GM12878 (cell line): ENCODE data around the gene VEZF1.

Source experiments
- BCL3 ChIP-seq: IDR thresholded peaks from 2 replicates; pipeline ENCODE4 v1.6.1; 2011; ENCODE audit warnings: borderline replicate concordance, low read depth, mild to moderate bottlenecking, moderate library complexity, low read length; ENCODE audit not compliant: insufficient read depth, poor library complexity, severe bottlenecking
- CEBPB ChIP-seq, 2 experiments: fragments of 150-350 bp in 1 of 2; IDR thresholded peaks; 2 replicates each; pipeline ENCODE4 v1.6.1; 2012 to 2014; ENCODE audit warnings: low read depth in 2 of 2, low read length in 2 of 2, borderline replicate concordance in 1 of 2, inconsistent platforms in 1 of 2
- JUNB ChIP-seq: IDR thresholded peaks from 2 replicates; pipeline ENCODE4 v1.6.1; 2016; ENCODE audit warnings: antibody characterized with exemption, mild to moderate bottlenecking
- JUND ChIP-seq: IDR thresholded peaks from 2 replicates; pipeline ENCODE4 v1.6.1; 2012; ENCODE audit warnings: low read depth, mild to moderate bottlenecking, low read length, improper control_type of control experiment, moderate library complexity
- POLR2A ChIP-seq: IDR thresholded peaks from 2 replicates; pipeline ENCODE4 v1.6.1; 2011; ENCODE audit warnings: low read depth, mild to moderate bottlenecking, low read length
- SP1 ChIP-seq: IDR thresholded peaks from one replicate; pipeline ENCODE4 v1.6.1; 2011; ENCODE audit warnings: low read depth, low read length

GRCh38 chr17:57944908-57945307, 43.1 kb downstream of the VEZF1 start:
- no peak for TF ChIP-seq JUNB
- no peak for TF ChIP-seq JUND
- no peak for TF ChIP-seq BCL3
- no peak for TF ChIP-seq POLR2A
- TF ChIP-seq SP1: no peak
- TF ChIP-seq CEBPB (IDR thresholded peaks at IDR 0.05; ENCODE audit: borderline replicate concordance in 1 of 2, low read depth in 2 of 2, low read length in 2 of 2): no peak
